Measurements from ENCODE around the gene STK32C. TPM values are rescaled to one million over a fixed set of nuclear protein-coding genes. Genes with fewer than 3 reads are reported as not detected.

The STK32C gene
- total RNA-seq, 1 donor from 2014 or later = 15.7 TPM

DNA sequence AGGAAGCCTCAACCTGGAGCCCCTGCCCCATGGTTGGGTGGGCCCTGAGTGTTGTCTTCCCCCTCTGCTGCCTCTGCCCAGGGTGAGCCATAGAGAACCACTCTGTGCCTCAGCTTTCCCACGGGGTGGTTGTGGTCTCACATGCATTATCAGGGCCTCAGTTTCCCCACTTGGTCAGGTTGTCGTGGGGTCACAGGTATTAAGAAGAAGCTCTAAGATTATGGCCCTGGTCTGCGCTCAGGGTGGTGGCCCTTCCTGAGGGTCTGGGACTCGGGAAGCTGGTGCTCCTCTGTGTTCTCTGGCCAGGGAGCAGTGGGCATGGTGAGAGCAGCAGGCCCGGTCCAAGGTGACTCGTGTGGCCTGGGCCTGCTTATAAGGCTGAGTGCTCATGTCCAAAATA is 42.0 kb upstream of the STK32C start:
- H3K4me3 Mint-ChIP-seq (ENCODE audit: unreplicated experiment) = no peak overlapping the region

DNA sequence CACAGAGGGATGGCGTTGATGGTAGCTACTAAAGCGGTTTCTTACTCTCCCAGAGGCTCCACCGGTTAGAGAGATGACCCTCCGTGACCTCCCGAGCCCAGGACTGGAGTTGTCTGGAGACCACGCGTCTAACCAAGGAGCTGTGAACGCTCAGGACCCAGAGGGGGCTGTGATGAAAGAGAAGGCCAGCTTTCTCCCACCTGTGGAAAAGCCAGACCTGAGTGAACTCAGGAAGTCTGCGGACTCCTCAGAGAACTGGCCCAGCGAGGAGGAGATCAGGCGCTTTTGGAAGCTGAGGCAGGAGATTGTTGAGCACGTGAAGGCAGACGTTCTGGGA is 40.1 kb upstream of the STK32C start:
- DNase-seq (ENCODE audit: extremely low spot score, unreplicated experiment) = no peak
- Mint-ChIP-seq H3K9me3 (ENCODE audit: unreplicated experiment) (no peaks in the 10 kb centered on the region), H3K4me1 (ENCODE audit: unreplicated experiment) (no peaks in the 10 kb centered on the region), H3K36me3 (ENCODE audit: unreplicated experiment) (peaks cover 31% of the 10 kb centered on the region), H3K27me3 (ENCODE audit: unreplicated experiment) (no peaks in the 10 kb centered on the region), H3K4me3 (ENCODE audit: unreplicated experiment) (no peak overlapping the region), H3K27ac (ENCODE audit: unreplicated experiment) (no peak overlapping the region)
- TF ChIP-seq, protein P1, sequence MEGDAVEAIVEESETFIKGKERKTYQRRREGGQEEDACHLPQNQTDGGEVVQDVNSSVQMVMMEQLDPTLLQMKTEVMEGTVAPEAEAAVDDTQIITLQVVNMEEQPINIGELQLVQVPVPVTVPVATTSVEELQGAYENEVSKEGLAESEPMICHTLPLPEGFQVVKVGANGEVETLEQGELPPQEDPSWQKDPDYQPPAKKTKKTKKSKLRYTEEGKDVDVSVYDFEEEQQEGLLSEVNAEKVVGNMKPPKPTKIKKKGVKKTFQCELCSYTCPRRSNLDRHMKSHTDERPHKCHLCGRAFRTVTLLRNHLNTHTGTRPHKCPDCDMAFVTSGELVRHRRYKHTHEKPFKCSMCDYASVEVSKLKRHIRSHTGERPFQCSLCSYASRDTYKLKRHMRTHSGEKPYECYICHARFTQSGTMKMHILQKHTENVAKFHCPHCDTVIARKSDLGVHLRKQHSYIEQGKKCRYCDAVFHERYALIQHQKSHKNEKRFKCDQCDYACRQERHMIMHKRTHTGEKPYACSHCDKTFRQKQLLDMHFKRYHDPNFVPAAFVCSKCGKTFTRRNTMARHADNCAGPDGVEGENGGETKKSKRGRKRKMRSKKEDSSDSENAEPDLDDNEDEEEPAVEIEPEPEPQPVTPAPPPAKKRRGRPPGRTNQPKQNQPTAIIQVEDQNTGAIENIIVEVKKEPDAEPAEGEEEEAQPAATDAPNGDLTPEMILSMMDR (IDR thresholded peaks at IDR 0.05) = no peak

More for the DNA sequence above, 42.0 kb upstream of the STK32C start:
- TF ChIP-seq, protein P1 (IDR thresholded peaks at IDR 0.05) = no peak
- no peaks in the 10 kb centered on the region for H3K4me1 Mint-ChIP-seq (ENCODE audit: unreplicated experiment)
- no peaks in the 10 kb centered on the region for H3K9me3 Mint-ChIP-seq (ENCODE audit: unreplicated experiment)
- no peak for DNase-seq (ENCODE audit: extremely low spot score, unreplicated experiment)
- H3K27ac Mint-ChIP-seq (ENCODE audit: unreplicated experiment) = no peak overlapping the region
- peaks cover 25% of the 10 kb centered on the region for H3K36me3 Mint-ChIP-seq (ENCODE audit: unreplicated experiment)
- H3K27me3 Mint-ChIP-seq (ENCODE audit: unreplicated experiment) = no peaks in the 10 kb centered on the region

DNA sequence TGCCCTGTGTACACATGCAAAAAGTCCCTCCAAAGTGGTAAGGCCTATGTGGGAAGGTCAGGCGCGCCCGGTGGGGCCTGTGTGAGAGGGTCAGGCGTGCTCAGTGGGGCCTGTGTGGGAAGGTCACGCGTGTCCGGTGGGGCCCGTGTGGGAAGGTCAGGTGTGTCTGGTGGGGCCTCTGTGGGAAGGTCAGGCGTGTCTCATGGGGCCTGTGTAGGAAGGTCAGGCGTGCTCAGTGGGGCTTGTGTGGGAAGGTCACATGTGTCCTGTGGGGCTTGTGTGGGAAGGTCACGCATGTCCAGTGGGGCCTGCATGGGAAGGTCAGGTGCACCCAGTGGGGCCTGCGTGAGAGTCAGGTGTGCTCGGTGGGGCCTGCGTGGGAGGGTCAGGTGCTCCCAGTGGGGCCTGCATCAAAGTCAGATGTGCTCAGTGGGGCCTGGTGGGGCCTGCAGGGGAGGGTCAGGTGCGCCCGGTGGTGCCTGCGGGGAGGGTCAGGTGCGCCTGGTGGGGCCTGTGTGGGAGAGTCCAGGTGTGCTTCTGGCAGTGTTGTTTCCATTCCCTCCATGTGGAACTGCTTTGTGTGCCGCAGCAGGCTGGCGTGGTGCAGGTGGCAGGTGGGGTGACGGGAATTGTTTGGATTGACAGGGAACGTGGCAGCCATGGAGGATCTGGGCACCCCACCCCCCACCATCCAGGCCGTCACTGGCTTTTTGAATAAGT is 39.6 kb upstream of the STK32C start:
- Mint-ChIP-seq H3K27ac (ENCODE audit: unreplicated experiment) (no peak overlapping the region), H3K4me3 (ENCODE audit: unreplicated experiment) (no peak overlapping the region), H3K9me3 (ENCODE audit: unreplicated experiment) (no peaks in the 10 kb centered on the region), H3K4me1 (ENCODE audit: unreplicated experiment) (no peaks in the 10 kb centered on the region), H3K36me3 (ENCODE audit: unreplicated experiment) (peaks cover 34% of the 10 kb centered on the region), H3K27me3 (ENCODE audit: unreplicated experiment) (no peaks in the 10 kb centered on the region)
- DNase-seq (ENCODE audit: extremely low spot score, unreplicated experiment) = no peak
- TF ChIP-seq, protein P1 (IDR thresholded peaks at IDR 0.05) = no peak

DNA sequence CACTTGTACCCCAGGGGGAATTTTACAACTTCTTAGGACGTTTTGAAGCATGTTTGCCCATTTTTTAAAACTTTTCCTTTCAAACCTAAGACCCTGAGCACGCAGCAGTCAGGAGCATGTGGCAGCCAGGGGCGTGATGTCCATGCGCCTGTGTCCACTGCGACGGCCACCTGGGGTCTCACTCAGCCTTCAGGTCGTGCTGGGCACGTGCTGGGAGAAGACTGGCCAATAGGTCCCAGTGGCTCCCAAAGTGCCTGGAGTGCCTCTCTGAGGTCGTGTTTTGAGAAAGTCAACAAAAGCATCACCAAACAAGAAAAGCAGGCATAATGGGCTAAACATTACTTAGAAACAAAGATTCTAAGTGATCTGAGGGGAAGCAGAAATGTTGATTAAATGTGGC is 39.1 kb upstream of the STK32C start:
- Mint-ChIP-seq H3K9me3 (ENCODE audit: unreplicated experiment) (no peaks in the 10 kb centered on the region), H3K4me3 (ENCODE audit: unreplicated experiment) (no peak overlapping the region), H3K27ac (ENCODE audit: unreplicated experiment) (no peak overlapping the region), H3K36me3 (ENCODE audit: unreplicated experiment) (peaks cover 40% of the 10 kb centered on the region), H3K4me1 (ENCODE audit: unreplicated experiment) (no peaks in the 10 kb centered on the region), H3K27me3 (ENCODE audit: unreplicated experiment) (no peaks in the 10 kb centered on the region)
- TF ChIP-seq, protein P1 (IDR thresholded peaks at IDR 0.05) = no peak
- DNase-seq (ENCODE audit: extremely low spot score, unreplicated experiment) = no peak

DNA sequence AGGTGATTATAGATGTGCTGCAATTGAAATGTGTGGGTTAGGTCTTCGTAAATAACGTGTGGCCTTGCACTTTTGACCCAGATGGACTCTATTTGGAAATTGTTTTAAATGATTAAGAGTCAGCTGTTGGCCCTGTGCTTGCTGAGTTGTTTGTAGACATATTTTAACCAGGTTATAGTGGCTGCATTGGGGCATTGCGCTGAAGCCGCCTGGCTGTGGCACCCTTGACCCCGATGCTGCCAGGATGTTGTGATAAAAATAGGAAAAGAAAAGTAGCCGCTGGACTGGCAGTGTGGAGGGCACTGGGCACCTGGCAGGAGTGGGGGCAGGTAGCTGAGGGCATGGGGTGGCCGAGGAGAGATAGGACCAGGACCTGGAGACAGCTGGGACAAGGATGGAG is 37.6 kb upstream of the STK32C start:
- no peak overlapping the region for H3K27ac Mint-ChIP-seq (ENCODE audit: unreplicated experiment)
- no peaks in the 10 kb centered on the region for H3K9me3 Mint-ChIP-seq (ENCODE audit: unreplicated experiment)
- H3K4me3 Mint-ChIP-seq (ENCODE audit: unreplicated experiment) = no peak overlapping the region

More for the DNA sequence above, 37.6 kb upstream of the STK32C start:
- Mint-ChIP-seq H3K4me1 (ENCODE audit: unreplicated experiment) (no peaks in the 10 kb centered on the region), H3K27me3 (ENCODE audit: unreplicated experiment) (no peaks in the 10 kb centered on the region), H3K36me3 (ENCODE audit: unreplicated experiment) (peaks cover 42% of the 10 kb centered on the region)
- no peak for DNase-seq (ENCODE audit: extremely low spot score, unreplicated experiment)
- TF ChIP-seq, protein P1 (IDR thresholded peaks at IDR 0.05) = no peak
